ENCODE data around the gene TRAPPC3. TPM values are rescaled to one million over a fixed set of nuclear protein-coding genes. Genes with fewer than 3 reads are reported as not detected.

The TRAPPC3 gene
- total RNA-seq, 1 donor from 2014 or later: 68.9 TPM

- DNase-seq (ENCODE audit: extremely low spot score, unreplicated experiment): no peak
- no peaks in the 10 kb centered on the region for H3K36me3 Mint-ChIP-seq (ENCODE audit: unreplicated experiment)
- no peak for TF ChIP-seq CTCF (IDR thresholded peaks at IDR 0.05)
- peaks cover 4% of the 10 kb centered on the region for H3K27me3 Mint-ChIP-seq (ENCODE audit: unreplicated experiment)
- no peaks in the 10 kb centered on the region for H3K9me3 Mint-ChIP-seq (ENCODE audit: unreplicated experiment)
- H3K4me3 Mint-ChIP-seq (ENCODE audit: unreplicated experiment): no peak overlapping the region
- H3K27ac Mint-ChIP-seq (ENCODE audit: unreplicated experiment): no peak overlapping the region
- H3K4me1 Mint-ChIP-seq (ENCODE audit: unreplicated experiment): peaks cover 53% of the 10 kb centered on the region
Measured at GRCh38 chr1:36122062-36123030, 26.9 kb downstream of the TRAPPC3 start.

GRCh38 chr1:36119456-36119855 is 29.8 kb downstream of the TRAPPC3 start:
- Mint-ChIP-seq H3K4me1 (ENCODE audit: unreplicated experiment) (peaks cover 62% of the 10 kb centered on the region), H3K9me3 (ENCODE audit: unreplicated experiment) (no peaks in the 10 kb centered on the region), H3K4me3 (ENCODE audit: unreplicated experiment) (no peak overlapping the region), H3K27ac (ENCODE audit: unreplicated experiment) (peak overlapping the region; percentile 70), H3K36me3 (ENCODE audit: unreplicated experiment) (no peaks in the 10 kb centered on the region), H3K27me3 (ENCODE audit: unreplicated experiment) (peaks cover 2% of the 10 kb centered on the region)
- DNase-seq (ENCODE audit: extremely low spot score, unreplicated experiment): no peak
- no peak for TF ChIP-seq CTCF (IDR thresholded peaks at IDR 0.05)

- no peak overlapping the region for H3K4me3 Mint-ChIP-seq (ENCODE audit: unreplicated experiment)
Measured at GRCh38 chr1:36118447-36119204, 30.7 kb downstream of the TRAPPC3 start.

GRCh38 chr1:36116901-36117300 is 32.4 kb downstream of the TRAPPC3 start:
- TF ChIP-seq CTCF (IDR thresholded peaks at IDR 0.05): no peak
- Mint-ChIP-seq H3K9me3 (ENCODE audit: unreplicated experiment) (no peaks in the 10 kb centered on the region), H3K27me3 (ENCODE audit: unreplicated experiment) (no peaks in the 10 kb centered on the region), H3K27ac (ENCODE audit: unreplicated experiment) (no peak overlapping the region), H3K4me1 (ENCODE audit: unreplicated experiment) (peaks cover 52% of the 10 kb centered on the region), H3K4me3 (ENCODE audit: unreplicated experiment) (no peak overlapping the region), H3K36me3 (ENCODE audit: unreplicated experiment) (no peaks in the 10 kb centered on the region)
- no peak for DNase-seq (ENCODE audit: extremely low spot score, unreplicated experiment)

More at GRCh38 chr1:36118447-36119204, 30.7 kb downstream of the TRAPPC3 start:
- Mint-ChIP-seq H3K4me1 (ENCODE audit: unreplicated experiment) (peaks cover 61% of the 10 kb centered on the region), H3K9me3 (ENCODE audit: unreplicated experiment) (no peaks in the 10 kb centered on the region), H3K36me3 (ENCODE audit: unreplicated experiment) (no peaks in the 10 kb centered on the region), H3K27me3 (ENCODE audit: unreplicated experiment) (no peaks in the 10 kb centered on the region), H3K27ac (ENCODE audit: unreplicated experiment) (peak overlapping the region; percentile 70)
- TF ChIP-seq CTCF (IDR thresholded peaks at IDR 0.05): no peak
- DNase-seq (ENCODE audit: extremely low spot score, unreplicated experiment): no peak

- Mint-ChIP-seq H3K4me1 (ENCODE audit: unreplicated experiment) (peaks cover 57% of the 10 kb centered on the region), H3K9me3 (ENCODE audit: unreplicated experiment) (no peaks in the 10 kb centered on the region), H3K27ac (ENCODE audit: unreplicated experiment) (peak overlapping the region; percentile 82), H3K36me3 (ENCODE audit: unreplicated experiment) (no peaks in the 10 kb centered on the region), H3K4me3 (ENCODE audit: unreplicated experiment) (no peak overlapping the region), H3K27me3 (ENCODE audit: unreplicated experiment) (no peaks in the 10 kb centered on the region)
- no peak for DNase-seq (ENCODE audit: extremely low spot score, unreplicated experiment)
- no peak for TF ChIP-seq CTCF (IDR thresholded peaks at IDR 0.05)
Measured at GRCh38 chr1:36115931-36116330, 33.4 kb downstream of the TRAPPC3 start.
